ENCODE results near the gene THSD8.

THSD8 gene

DNA sequence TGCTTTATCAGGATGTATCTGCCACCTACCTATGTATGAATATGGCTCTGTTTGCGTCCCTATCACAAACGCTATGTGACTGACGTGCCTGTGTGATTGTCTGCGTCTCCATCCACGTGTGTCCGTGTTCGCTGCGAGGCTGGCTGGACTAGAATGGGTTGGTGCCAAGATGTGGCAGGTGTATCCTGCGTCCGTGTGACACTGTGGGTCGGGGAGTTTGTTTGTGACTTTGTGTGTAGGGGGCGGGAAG is 19.8 kb upstream of the THSD8 start:
- no peak for DNase-seq

DNA sequence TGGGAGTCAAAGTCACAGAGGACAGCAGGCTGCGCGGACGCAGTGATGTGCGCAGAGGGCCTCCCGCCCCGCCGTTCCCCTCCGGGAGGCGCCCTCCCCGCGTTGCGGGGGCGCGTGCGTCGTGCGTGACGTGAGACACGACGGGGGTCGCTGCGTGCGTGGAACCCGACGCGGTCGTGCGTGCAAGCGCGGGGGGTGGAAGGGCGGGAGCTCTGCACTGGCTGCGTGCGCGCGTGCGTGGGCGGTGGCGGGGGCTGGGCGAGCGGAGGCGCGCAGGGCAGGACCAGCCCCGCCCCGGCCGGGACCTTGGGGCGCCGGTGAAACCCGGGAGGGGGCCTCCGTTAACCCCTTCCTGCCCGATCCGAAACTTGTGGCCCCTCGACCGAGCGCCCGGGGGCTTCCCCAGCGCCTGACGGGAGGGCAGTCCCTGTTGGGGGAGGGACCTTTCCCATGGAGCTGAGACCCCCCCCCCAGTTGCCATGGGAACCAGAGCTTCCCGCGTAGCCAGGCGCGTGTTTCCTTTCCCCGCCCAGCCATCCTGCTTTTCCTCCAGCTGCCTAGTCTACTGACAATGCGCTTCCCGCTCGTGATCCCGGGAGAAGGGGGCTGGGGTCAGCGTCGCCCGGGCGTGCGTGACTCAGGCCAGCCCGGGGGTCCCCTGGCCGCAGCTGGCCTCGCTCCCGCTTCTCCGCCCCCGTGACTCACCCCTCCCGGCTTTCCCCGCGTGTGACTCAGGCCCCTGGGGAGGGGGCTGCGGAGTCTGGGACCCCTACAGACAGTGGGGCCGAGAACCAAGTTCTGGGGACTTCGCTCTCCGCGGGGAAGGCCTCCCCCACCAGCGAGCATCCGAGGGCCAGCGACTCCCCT is 19.2 kb upstream of the THSD8 start:
- DNase-seq: peak; percentile 86

GRCh38 chr19:12783291-12783848 is 18.5 kb upstream of the THSD8 start:
- peak; percentile 59 for DNase-seq

GRCh38 chr19:12783849-12784393 is 17.9 kb upstream of the THSD8 start:
- DNase-seq: peak; percentile 22

GRCh38 chr19:12784394-12784870 is 17.4 kb upstream of the THSD8 start:
- peak; percentile 23 for DNase-seq

DNA sequence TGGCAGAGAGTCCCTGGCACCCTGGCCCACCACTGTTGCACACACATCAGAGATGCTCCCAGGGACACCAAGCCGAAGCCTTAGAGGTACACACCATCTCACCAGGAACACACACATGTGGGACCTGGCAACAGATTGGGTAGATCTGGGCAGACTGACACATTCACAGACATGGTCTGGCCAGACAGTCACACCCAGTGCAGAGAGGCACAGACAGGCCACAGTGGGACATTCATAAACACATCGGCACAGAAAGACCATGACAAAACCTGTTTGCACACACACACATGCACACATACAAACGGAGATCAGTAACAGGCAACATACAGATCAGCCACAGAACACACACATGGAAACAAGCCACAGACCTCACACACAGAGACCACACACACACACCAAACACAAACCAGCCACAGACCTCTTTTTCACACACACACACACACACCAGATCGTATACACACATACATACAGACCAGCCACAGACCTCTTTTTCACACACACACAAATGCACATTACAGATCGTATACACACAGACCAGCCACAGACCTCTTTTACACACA is 16.9 kb upstream of the THSD8 start:
- DNase-seq: peak; percentile 20

GRCh38 chr19:12785431-12786031 is 16.3 kb upstream of the THSD8 start:
- no peak for DNase-seq

DNA sequence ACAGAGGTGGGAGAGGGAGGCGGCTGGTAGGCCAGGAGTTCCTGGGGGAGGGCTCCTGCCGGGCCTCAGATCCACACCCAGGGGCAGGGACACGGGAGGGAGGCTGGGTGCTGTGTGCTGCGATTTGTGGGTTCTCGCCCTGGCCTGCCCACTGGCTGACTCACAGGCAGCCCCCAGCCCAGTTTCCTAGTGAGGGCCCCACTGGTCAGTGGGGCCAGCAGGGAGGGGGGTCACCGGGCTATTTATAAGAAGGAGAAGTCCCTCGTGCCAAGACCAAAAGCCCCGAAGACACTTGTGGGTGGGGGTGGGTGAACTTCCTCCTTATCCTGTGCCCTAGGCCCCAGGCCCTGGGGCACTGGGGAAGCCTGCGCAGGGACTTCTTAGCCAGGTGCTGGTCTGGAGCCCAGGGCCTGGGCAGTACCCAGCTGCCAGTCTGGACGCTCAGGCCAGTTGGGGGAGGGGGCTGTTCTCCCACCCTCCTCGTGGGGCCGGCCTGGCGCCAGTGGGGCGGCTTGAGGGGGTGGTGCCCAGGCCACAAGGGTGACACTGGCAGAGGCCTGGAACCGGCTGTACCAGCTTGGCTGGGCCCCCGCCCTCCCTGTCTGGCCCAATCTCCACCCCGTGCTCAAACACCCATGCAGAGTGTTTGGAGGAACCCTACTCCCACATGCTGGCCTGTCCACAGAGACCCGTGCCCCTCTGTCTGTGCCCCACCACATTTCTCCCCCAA is 15.6 kb upstream of the THSD8 start:
- DNase-seq: no peak

GRCh38 chr19:12786952-12787351 is 14.9 kb upstream of the THSD8 start:
- no peak for DNase-seq

DNA sequence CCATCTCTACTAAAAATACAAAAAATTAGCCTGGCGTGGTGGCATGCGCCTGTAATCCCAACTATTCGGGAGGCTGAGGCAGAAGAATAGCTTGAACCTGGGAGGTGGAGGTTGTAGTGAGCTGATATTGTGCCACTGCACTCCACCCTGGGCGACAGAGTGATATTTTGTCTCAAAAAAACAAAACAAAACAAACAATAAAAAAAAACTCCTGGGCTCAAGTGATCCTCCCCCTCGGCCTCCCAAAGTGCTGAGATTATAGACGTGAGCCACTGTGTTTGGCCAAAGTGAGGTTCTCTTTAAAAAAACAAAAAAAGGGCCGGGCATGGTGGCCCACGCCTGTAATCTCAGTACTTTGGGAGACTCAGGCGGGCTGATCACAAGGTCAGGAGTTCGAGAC is 14.4 kb upstream of the THSD8 start:
- no peak for DNase-seq

GRCh38 chr19:12788042-12788681 is 13.7 kb upstream of the THSD8 start:
- DNase-seq: no peak

- peak; percentile 47 for DNase-seq
Measured at GRCh38 chr19:12788682-12789097, 13.2 kb upstream of the THSD8 start.

DNA sequence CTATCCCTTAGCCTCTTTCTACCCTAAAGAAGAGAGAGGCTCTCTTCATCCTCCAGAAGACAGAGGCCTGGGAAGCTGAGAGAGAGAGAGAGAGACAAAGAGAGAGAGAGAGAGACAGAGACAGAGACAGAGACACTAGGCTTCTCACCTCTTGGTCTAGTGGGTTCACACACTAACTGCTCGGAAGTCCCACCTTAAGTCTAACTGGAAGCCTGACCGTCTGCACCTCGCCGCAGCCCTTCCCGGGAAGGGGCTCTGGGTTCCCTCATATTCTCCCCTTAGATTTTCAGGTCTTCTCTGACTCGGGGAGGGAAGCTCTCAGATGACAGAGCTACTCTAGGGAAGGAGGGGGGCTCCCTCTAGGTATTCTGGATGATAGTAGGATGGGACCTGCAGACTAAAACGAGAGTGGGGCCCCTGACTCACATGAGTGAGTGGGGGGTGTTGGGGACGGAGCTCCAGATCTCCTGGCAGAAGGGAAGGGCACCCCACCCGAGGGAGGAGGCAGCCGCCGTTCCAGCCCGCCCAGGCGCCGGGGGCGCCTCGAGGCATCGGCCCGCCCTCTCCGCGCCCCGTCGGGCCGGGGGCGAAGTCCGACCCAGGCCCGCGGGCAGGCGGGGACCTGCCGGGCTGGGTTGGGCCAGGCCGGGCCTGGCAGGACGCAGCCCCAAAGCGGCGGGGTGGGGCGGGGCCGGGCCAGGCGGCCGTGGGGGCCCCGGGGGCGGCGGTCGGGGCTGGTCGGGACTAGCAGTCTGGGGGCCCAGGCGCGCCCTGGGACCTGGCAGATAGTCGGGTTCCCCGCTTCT is 12.6 kb upstream of the THSD8 start:
- peak; percentile 53 for DNase-seq

- peak; percentile 91 for DNase-seq
Measured at GRCh38 chr19:12789904-12790619, 11.8 kb upstream of the THSD8 start.

DNA sequence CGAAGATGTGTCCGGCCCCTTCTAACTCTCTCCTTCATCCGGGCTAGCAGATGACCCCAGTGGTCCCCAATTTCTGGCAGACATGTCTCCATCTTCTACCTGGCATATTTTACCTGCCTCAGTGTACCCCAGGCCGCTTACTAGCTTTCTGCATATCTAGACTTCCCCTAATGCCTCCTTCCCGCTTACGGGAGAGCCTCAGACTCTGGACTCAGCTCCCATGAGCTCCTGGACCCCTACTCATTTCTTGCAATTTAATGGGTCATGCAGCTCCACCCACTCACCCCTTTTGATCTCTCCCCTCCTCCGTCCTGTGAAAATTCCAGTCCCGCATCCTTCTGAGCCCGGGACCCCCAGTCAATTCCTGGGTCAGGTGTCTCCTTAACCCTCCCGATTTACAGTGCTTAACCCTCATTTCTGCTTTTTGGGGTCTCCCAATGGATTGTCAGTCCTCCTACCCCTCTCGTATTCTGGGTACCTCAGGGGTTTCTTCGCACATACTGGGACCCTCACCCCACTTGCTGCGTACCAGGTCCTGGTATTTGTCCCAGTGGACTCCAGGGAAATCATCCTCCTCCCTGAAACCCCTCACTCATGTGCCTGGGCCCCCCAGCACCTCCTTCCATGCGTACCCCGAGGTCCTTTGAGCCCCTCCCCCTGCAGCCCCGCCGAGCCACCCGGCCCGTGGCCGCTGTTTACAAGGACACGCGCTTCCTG is 11.1 kb upstream of the THSD8 start:
- no peak for DNase-seq

- peak; percentile 96 for DNase-seq
Measured at GRCh38 chr19:12791345-12792050, 10.4 kb upstream of the THSD8 start, which contains the start of gene JUNB. Gene JUNB (plus strand): TSS chr19:12791486. CDS start chr19:12791772, 286 bp downstream.

DNA sequence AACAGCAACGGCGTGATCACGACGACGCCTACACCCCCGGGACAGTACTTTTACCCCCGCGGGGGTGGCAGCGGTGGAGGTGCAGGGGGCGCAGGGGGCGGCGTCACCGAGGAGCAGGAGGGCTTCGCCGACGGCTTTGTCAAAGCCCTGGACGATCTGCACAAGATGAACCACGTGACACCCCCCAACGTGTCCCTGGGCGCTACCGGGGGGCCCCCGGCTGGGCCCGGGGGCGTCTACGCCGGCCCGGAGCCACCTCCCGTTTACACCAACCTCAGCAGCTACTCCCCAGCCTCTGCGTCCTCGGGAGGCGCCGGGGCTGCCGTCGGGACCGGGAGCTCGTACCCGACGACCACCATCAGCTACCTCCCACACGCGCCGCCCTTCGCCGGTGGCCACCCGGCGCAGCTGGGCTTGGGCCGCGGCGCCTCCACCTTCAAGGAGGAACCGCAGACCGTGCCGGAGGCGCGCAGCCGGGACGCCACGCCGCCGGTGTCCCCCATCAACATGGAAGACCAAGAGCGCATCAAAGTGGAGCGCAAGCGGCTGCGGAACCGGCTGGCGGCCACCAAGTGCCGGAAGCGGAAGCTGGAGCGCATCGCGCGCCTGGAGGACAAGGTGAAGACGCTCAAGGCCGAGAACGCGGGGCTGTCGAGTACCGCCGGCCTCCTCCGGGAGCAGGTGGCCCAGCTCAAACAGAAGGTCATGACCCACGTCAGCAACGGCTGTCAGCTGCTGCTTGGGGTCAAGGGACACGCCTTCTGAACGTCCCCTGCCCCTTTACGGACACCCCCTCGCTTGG is 9.6 kb upstream of the THSD8 start:
- peak; percentile 79 for DNase-seq

DNA sequence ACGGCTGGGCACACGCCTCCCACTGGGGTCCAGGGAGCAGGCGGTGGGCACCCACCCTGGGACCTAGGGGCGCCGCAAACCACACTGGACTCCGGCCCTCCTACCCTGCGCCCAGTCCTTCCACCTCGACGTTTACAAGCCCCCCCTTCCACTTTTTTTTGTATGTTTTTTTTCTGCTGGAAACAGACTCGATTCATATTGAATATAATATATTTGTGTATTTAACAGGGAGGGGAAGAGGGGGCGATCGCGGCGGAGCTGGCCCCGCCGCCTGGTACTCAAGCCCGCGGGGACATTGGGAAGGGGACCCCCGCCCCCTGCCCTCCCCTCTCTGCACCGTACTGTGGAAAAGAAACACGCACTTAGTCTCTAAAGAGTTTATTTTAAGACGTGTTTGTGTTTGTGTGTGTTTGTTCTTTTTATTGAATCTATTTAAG is 9.0 kb upstream of the THSD8 start:
- DNase-seq: no peak

Data from stimulated activated CD4-positive, alpha-beta T cell treated with anti-CD3 and anti-CD28 coated beads, Interleukin-4, amount 100 ng/mL, for 24 hours (primary cell).